GM20000 (cell line): ENCODE results near the gene IL1RN.

Source experiments
- DNase-seq: peaks from one replicate; pipeline ENCODE4 v3.0.0; 2012; ENCODE audit warnings: low spot score
- CTCF ChIP-seq: IDR thresholded peaks from 2 replicates; pipeline ENCODE4 v1.5.1; 2012; ENCODE audit warnings: mild to moderate bottlenecking, control low read depth; ENCODE audit errors: extremely low read depth, missing control alignments

The IL1RN gene

GRCh38 chr2:113173542-113174375 lies 46.4 kb downstream of the IL1RN start, which contains the start of gene PSD4:
Gene PSD4, plus strand, starts transcription at chr2:113173971. Its CDS starts 8,486 bp downstream, at chr2:113182457.
- no peak for TF ChIP-seq CTCF
- peak; percentile 87 for DNase-seq

- no peak for TF ChIP-seq CTCF
- no peak for DNase-seq
These were observed 47.0 kb downstream of the IL1RN start for GRCh38 chr2:113174376-113174750.

- peak; percentile 89 for DNase-seq
- no peak for TF ChIP-seq CTCF
These were observed 47.7 kb downstream of the IL1RN start for GRCh38 chr2:113175042-113175628.

GRCh38 chr2:113175736-113176695 lies 48.6 kb downstream of the IL1RN start:
- no peak for DNase-seq
- no peak for TF ChIP-seq CTCF

GRCh38 chr2:113176696-113177355 lies 49.4 kb downstream of the IL1RN start:
- no peak for TF ChIP-seq CTCF

GRCh38 chr2:113178069-113178746 lies 50.8 kb downstream of the IL1RN start:
- TF ChIP-seq CTCF: no peak
- no peak for DNase-seq

More at GRCh38 chr2:113176696-113177355, 49.4 kb downstream of the IL1RN start:
- no peak for DNase-seq
